Measurements from ENCODE around the gene IWS1.
"Not testable (repeated sequence)": the region's sequence is repeated elsewhere in the genome, so short reads cannot be mapped to it uniquely, and the experiment has no call there.

IWS1 gene

DNA sequence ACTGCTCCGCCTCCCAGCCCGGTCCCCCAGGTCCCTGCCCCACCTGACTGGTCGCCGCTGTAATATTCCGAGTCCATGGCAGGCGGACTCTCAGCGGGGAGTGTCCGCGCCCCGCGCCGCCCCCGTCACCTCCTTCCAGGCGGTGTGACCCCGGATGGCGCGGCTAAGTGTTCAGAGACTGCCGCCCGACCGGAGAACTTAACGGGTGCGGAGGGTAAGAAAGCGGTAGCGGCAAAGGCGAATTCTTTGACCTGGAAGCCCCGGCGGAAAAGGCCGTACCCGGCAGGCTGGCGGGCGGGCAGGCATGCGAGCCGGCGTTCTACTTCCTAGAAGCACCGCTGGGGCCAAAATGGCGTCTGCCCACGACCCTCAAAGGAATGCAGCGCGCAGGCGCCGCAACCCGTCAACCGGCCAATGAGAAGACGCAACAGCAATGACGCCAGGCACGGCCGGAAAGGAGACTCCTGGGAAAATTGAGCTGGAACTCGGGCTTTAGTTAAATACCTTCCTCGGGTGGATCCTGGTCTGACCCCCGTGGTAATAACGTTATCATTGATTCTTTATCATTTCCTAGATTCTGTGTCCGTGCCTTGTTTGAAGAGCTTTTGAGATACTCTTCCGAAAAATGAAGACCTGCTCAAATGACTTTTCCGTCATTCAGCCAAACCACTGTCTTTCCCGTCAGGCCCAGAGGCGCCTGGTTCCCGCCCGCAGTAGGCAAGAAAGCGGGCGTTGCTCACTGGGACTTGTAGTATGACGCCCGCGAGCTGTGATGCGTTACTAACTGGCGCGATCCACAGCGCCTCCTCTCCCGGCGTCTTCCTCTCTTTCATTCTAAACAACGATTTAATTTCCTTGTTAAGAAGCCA lies at the start of gene IWS1:
TSS of gene IWS1 (minus strand) at position 358 of the 869 bp plus-strand sequence. CDS start at position 77, 281 bp downstream.
- peak; percentile 98 for DNase-seq

DNA sequence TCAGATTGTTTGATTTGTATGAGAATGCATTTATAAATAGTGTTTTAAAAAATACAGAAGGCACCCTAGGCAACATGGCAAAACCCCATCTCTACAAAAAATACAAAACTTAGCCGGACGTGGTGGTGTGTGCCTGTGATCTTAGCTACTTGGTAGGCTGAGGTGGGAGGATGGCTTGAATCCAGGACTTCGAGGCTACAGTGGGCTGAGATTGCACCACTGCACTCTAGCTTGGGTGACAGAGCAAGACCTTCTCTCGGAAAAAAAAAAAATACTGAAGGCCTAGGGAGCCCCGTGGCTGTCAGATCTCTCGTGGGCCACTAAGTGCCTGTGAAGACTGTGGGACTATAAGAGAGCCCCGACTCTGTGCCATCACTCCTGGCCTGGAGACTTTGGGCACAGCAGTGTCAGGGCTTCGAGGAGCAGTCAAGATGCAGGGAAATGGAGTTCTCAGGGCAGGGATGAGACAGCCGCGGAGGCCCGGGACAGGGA lies 49.7 kb upstream of the IWS1 start:
- no peak for DNase-seq

DNA sequence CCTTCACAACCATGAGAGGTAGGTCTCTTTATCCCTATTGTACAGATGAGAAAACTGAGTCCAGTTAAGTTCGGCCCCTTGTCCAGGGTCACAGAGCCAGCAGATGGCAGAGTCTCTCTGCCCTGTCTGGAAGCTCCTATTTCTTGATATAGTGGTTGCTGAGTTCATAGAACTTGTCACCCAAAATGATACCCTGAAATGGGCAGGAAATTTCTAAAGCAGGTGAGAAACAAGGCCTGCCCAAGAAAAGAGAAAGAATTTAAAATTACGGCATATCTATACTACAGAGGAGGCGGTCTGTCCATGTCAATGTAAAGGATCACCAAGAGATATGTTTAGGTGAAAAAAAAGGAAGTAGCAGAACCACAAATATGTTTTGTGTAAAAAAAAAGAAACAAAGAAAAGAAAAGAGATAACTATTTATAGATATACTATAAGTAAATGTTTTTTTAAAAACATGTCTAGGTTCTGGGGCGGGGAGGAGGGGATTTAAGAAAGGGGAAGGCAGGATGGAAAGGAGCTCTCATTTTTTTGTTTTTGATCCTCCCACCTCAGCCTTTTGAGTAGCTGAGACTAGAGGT lies 49.0 kb upstream of the IWS1 start:
- DNase-seq = no peak

DNA sequence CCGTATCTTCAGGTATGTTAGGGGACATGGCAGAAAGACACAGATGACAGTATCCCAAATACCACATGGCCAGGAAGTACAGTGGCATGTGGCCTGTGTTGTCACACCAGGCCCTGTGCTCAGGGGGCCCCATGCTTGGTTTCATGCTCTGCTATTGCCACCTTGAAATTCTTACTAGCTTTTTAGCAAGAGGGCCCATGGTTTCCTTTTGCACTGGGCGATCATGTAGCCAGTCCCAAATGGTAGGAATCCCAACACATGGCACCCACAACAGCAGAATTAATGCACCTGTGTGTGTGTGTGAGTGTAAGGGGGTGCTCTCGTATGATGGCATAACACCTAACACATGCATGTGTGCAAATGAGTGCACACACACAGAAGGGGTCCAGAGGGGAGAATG lies 48.4 kb upstream of the IWS1 start:
- DNase-seq = no peak

DNA sequence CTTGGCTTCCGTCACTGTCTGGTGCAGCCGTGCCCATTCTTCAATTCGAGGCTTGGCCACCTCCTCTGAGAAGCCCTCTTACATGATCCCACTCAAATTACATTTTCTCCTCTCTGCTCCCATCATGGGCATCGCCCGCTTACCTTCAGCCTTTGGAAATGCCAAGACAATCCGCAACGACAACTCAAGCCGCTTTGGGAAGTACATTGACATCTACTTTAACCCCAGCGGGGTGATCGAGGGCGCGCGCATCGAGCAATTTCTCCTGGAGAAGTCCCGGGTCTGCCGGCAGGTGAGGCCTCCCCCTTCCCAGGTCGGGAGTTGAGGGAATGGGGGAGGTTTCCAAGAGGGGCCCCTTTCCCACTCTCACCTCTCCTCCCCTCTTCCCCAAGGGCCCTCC lies 47.5 kb upstream of the IWS1 start:
- DNase-seq = no peak

DNA sequence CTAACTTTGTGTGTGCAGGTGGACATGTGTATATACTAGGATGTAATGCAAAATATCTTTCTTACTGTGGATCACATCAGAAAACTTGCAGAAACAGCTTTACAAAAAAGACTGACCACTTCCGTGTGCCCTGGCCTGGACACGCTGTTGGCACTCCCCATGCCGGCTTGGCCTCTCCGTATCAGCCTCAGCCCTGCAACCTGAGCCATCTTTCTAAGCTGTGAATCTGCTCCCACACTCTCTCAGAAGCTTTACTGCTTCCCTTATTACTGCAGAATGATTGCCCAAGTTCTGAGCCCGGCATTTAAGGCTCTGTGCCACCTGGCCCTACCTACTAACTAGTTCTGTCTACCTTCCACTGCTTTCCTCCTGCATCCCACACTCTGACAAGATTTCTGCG lies 47.0 kb upstream of the IWS1 start:
- DNase-seq = no peak

DNA sequence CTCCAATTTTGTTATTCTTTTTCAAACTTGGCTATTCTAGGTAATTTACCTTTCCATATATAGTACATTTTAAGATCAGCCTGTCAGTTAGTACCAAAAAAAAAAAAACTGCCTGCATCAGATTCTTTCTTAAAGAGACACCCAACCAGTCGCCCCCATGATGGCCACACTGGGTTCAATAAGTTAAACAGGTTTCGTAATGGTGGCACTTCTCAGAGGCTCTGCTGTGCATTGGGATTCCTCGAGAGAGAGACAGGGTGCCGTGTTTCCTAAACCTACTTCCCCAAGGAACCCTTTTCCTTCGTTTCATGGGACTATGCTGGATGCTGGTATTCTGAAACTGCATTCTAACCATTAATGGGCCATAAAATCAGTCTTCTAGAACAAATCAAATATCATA lies 46.6 kb upstream of the IWS1 start:
- no peak for DNase-seq

DNA sequence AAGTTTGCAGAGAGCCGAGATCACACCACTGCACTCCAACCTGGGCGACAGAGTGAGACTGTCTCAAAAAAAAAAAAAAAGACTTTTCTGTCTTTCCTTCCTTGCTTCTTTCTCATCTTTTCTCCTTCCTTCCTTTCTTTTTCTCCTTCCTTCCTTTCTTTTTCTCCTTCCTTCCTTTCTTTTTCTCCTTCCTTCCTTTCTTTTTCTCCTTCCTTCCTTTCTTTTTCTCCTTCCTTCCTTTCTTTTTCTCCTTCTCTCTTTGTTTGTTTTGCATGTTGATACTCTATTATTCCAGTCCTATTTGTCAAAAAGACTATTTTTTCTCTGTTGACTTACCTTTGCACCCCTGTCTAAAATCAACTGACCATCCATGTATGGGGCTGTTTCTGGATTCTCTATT lies 46.1 kb upstream of the IWS1 start:
- not testable (repeated sequence) for DNase-seq

DNA sequence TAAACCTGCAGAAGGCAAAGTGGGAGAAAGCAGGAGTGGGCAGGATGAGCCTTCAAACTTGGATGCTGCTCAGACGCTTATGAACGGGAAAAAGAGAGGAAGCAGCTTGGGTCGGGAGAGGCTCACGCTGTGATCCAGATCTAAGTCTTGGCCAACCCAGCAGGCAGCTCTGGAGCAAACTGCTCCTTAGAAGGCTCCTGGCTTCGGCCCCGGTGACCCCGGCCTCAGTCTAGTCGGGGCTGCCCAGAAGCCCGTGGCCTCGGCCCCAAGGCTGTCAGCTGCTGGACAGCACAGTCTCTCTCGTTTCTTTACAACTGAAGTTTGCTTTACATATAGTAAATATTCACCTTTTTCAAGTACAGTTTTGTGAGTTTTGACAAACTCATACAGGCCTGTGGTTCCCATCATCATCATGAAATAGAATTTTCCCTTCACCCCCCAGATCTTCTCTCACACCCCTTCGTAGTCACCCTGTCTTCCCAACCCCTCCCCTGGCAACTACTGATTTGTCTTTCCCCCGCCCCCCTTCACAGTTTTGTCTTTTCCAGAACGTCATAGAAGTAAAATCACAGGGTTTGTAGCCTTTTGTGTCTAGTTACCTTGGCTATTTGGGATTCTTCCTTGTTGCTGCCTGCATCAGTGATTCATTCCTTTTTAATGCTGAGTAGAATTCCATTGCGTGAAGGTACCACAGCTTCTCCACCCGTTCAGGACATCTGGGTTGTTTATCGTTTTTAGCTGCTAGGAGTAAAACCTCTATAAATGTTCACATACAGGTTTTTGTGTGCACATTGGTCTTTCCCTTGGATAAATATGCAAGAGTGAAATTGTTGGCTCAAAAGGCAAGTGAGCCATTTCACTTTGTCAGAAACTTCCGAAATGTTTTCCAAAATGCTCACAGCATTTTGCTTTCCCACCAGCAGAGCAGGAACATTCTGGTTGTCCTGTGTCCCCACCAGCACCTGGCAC lies 44.3 kb upstream of the IWS1 start:
- DNase-seq = peak; percentile 18

DNA sequence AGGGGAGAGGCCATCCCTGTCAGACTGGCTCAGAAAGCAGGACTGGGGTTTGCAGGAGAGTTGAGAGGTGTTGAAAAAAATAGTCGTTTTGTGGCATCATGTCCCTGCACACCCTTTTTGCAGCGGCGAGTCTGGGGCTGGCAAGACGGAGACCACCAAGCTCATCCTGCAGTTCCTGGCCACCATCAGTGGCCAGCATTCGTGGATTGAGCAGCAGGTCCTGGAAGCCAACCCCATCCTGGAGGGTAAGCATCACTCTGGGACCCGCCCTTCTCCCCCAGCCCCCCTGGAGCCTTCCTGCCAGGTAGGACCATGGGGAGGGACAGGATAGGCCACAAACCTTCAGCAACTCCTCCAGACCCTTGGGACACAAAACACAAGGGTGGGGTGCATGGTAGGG lies 43.4 kb upstream of the IWS1 start:
- DNase-seq = no peak

DNA sequence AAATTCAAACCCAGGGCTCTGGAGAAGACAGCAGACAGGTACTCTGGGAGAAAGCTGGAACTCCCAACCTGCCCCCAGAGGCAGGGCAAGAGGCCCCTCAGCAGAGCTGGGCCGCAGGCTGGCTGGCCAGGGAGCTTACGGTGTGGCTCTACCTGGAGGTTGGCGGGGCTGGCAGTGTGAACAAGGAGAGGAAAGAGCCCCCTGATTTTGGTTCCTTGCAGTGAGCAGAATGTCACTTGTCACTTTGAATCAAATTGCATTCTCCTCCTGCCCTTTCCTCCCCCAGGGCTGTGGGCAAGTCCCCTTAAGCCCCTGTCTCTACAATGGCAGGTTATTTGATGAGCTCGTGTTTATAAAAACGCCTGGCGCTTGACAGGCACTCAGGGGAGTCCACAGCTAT lies 41.8 kb upstream of the IWS1 start:
- DNase-seq = no peak

DNA sequence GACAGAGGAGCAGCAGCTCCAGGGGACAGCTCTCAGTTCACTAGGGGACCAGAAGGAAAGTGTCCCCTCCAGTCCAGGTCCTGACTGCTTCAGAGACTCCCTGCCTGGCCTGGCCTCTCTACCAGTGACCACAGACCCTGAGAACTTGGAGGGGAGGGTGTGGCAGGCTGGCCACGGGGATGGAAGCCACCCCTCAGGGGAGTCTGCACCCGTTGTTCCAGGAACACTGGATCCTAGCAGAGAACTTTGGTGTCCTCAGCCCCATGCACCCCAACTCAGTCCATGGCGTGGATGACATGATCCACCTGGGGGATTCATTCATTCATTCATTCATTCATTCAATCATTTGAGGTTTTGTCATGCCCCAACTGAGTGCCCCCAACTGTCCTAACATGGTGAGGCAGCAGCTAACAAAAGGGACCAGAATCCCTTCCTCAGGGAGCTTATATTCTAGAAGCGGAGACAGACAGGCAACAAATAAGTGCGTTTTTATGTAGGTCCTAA lies 41.1 kb upstream of the IWS1 start:
- no peak for DNase-seq

DNA sequence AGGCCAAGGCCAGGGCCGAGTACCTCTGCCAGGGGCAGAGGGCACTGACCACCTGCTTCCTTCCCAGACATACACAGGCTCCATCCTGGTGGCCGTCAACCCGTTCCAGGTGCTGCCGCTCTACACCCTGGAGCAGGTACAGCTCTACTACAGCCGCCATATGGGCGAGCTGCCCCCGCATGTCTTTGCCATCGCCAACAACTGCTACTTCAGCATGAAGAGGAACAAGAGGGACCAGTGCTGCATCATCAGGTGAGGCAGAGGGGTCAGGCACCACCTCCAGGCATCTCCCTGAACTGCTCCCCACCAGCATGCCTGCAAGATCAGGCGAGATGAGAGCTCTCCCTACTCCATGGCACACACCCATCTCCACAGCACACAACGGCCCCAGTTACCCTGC lies 40.3 kb upstream of the IWS1 start:
- no peak for DNase-seq

DNA sequence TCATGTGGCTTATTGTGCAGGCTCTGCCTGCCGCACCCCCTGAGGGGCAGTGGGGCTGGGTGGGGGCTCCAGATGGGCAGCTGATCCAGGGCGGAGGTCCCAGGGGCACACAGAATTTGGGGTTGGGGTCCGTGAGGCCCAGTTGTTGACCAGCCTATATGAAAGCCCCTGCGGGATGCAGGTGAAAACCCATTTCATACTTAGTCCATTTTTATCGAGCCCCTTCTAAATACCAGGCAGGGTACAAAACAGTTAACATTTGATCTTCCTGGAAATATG lies 39.8 kb upstream of the IWS1 start:
- DNase-seq = no peak

DNA sequence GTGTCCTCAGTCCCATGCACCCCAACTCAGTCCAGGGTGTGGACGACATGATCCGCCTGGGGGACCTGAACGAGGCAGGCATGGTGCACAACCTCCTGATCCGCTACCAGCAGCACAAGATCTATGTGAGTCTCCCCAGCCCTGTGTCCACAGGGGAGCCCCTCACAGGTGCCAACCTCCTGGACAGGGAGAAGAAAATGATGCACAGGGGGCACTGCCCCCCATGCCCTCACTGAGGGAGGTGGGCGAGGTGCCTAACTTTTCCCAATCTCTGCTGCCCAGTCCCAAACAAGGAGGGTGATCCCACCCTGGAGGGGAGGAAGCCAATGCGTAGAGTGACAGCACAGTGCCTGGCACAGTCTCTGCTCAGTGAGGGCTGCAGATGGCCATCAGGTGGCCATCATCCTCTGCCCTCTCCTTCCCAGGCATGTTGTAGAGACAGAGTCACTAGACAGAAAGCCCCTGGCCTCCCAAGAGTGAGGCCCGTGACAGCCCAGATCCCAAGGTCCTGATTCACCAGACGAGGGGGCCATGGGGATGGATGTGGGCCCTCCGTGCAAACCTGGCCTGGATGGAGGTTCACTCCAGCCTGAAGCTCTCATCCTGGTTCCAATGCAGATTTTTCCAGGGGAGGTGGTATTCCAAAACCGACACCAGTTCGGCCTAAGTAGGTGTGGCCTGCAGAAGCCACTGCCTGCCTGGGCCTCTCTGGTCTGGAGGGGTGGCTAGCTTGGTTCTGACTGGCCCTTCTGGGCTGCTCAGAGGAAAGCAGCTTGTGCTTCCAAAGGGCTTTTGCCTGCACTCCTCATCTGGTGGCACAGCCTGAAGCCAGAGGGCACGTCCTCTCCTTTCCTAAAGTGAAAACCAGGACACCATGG lies 39.2 kb upstream of the IWS1 start:
- no peak for DNase-seq

DNA sequence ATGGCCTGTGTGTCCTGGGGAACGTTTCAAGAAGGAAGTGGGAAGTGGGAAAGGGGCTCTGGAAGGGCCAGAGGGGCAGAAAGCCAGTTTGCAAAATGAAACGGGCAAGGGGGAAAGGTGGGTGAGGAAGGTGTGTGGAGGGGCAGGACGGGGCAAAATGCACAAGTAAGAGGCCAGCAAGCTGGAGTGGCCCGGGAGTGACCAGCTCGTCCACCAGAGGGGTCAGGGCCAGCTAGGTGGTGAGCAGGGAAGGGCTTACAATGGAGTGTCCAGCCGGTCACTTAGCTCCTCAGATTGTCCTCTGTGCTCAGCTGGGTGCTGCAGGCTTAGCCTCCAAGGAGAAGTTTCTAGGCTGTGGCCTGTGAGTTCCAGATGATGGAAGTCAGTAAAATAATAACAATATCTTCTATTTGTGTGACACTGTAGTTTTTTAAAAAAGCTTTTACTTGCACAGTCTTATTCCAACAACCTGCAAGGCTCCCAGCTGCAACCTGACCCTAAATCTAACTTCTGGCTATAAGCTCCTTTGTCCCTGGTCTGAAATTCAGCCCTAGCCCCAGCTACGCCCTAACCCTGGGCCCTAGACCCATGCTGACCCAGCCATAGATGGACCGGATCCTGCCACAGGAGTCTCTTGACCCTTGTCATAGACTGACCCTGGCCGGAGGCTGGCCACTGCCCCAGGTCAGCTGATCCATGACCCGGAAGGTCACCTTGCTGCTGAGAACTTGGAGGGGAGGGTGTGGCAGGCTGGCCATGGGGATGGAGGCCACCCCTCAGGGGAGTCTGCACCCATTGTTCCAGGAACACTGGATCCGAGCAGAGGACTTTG lies 38.4 kb upstream of the IWS1 start:
- DNase-seq = no peak

DNA sequence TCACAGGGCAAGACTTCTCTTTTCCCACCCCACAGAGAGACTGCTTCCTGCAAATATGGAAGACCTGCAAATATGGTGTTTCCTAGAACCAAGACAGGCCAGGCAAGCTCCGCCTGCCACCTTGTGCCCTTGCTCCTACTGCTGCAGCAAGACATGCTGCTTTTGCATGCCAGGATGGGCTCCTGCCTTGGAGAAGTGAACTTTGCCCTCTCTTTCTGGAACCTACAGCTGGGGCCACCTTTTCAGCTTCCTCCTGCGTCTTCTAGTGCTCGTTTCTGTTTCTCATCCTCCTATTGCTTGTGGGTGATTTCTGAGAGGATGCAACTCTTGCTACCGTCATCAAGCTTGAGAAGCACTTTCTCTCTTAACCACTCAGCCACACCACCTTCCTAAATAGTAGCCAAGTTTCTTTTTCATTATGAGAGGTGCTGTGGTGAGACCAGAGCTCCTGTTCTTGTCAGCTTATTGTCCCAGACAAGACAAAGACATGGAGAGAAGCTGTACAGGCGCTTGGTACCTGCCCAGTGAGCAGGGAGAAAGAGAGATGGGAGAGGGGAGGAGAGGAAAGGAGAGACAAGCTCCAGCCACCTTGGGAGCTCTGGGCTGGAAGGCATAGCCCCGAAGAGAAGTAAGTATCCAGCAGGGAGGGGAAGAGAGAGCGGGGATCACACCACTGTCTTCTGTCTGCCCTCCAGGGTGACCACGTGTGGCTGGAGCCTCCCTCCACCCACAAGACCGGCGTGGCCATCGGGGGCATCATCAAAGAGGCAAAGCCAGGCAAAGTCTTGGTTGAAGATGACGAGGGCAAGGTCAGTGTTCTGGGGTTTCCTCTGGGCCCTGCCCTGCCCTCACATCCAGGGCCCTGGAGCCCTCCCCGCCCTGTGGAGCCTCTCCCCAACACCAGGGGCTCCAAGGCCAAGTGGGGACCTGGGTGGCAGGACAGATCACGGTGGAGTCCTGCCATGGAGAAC lies 37.5 kb upstream of the IWS1 start:
- no peak for DNase-seq

DNA sequence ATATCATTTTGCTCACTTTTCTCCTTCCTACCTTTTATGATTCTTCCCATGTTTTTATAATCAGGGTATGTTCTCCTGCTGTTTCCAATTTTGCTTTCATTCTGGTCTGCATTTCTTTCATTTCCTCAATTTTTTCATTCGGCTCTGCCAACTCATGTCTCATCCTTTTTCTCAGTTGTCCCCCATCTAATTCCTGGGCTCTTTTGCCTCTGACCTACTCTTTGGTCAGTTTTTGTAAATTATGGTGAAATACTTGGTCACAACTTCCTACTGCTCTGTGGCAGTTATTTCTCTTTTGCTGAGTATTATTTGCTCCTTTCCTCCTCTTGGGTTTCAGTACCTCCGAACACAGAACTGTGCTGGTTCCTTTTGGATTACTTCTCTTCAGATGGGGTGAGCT lies 36.6 kb upstream of the IWS1 start:
- DNase-seq = no peak

DNA sequence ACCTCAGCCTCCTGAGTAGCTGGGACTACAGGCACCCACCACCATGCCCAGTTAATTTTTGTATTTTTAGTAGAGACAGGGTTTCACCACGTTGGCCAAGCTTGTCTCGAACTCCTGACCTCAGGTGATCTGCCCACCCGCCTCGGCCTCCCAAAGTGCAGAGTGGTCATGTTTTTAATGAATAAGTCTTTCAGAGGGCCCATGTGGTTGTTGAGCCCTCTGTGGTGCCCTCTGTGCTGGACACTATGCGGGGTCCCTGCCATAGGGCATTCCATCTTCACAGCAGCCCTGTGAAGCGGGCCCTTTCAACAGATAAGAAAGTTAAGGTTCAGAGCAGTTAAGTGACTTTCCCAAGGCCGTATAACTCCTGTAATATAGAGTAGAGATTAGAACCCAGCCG lies 35.1 kb upstream of the IWS1 start:
- no peak for DNase-seq

DNA sequence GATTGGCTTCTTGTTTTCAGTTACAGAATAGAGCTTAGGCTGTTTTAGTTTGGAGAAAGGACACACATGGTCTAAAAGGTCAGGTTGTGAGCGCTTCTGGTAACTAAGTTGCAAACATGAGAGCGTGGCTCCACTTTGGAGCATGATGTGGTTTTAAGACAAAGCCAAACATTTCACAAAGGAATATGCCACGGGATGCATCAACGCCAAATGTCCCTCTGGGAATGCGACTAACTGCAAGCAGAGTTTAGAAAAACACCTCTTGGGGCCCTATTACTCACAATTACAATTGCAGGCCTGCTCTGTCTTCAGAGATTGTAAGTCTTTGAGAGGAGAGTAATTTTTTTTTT lies 34.6 kb upstream of the IWS1 start:
- no peak for DNase-seq
